Nephron (organoid): ENCODE data around the gene VPS8.

Experiments used
- H3K27ac Mint-ChIP-seq, 3 experiments: 2 replicates each; pipeline ENCODE4 v1.8.0; 2020; ENCODE audit warnings: mixed read lengths in 3 of 3, mild to moderate bottlenecking in 2 of 3, moderate library complexity in 1 of 3
- H3K27me3 Mint-ChIP-seq: 2 replicates; pipeline ENCODE4 v1.8.0; 2021; ENCODE audit warnings: low read depth, mild to moderate bottlenecking, moderate library complexity, mixed read lengths
- H3K36me3 Mint-ChIP-seq: 2 replicates; pipeline ENCODE4 v1.8.0; 2020; ENCODE audit warnings: low read depth, mixed read lengths
- H3K4me1 Mint-ChIP-seq: 2 replicates; pipeline ENCODE4 v1.8.0; 2020; ENCODE audit warnings: mixed read lengths
- H3K4me3 Mint-ChIP-seq, 3 experiments: 2 replicates each; pipeline ENCODE4 v1.8.0; 2020; ENCODE audit warnings: mild to moderate bottlenecking in 3 of 3, mixed read lengths in 3 of 3, moderate library complexity in 2 of 3
- H3K9me3 Mint-ChIP-seq: 2 replicates; pipeline ENCODE4 v1.8.0; 2020; ENCODE audit warnings: mixed read lengths
- TF ChIP-seq, protein P1 (sequence below), 3 experiments: fragments of 200-600 bp; sonication (generic); IDR thresholded peaks; one replicate each; pipeline ENCODE4 v1.5.0; 2021; ENCODE audit warnings: antibody characterized with exemption in 3 of 3; ENCODE audit not compliant: unreplicated experiment in 3 of 3

The VPS8 gene

DNA sequence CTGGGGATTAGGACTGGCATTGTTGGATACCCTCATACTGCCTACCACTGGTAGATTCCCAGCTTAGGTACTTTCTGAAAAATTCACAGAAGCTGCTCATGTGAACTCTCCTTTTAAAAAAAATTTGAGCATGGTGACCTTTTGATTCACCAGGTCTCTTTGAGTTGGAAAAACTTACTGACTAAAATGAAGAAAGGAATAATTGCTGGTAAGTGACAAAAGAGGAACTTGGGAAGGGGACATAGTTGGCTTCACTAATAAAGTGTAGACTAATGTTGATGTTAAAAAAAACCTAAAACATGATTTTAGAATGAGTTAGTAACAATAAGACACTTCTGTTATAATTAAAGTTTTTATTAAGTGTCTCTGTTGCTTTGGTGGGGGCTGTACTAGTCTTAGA lies 8.6 kb downstream of the VPS8 start:
- TF ChIP-seq, protein P1, sequence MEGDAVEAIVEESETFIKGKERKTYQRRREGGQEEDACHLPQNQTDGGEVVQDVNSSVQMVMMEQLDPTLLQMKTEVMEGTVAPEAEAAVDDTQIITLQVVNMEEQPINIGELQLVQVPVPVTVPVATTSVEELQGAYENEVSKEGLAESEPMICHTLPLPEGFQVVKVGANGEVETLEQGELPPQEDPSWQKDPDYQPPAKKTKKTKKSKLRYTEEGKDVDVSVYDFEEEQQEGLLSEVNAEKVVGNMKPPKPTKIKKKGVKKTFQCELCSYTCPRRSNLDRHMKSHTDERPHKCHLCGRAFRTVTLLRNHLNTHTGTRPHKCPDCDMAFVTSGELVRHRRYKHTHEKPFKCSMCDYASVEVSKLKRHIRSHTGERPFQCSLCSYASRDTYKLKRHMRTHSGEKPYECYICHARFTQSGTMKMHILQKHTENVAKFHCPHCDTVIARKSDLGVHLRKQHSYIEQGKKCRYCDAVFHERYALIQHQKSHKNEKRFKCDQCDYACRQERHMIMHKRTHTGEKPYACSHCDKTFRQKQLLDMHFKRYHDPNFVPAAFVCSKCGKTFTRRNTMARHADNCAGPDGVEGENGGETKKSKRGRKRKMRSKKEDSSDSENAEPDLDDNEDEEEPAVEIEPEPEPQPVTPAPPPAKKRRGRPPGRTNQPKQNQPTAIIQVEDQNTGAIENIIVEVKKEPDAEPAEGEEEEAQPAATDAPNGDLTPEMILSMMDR (IDR thresholded peaks at IDR 0.05; ENCODE audit: unreplicated experiment in 3 of 3): no peak
- peaks cover 5% of the 10 kb centered on the region for H3K4me1 Mint-ChIP-seq
- H3K27me3 Mint-ChIP-seq: no peaks in the 10 kb centered on the region
- peaks cover 16% of the 10 kb centered on the region for H3K36me3 Mint-ChIP-seq
- no peak overlapping the region for H3K4me3 Mint-ChIP-seq
- no peaks in the 10 kb centered on the region for H3K9me3 Mint-ChIP-seq
- H3K27ac Mint-ChIP-seq: no peak overlapping the region

DNA sequence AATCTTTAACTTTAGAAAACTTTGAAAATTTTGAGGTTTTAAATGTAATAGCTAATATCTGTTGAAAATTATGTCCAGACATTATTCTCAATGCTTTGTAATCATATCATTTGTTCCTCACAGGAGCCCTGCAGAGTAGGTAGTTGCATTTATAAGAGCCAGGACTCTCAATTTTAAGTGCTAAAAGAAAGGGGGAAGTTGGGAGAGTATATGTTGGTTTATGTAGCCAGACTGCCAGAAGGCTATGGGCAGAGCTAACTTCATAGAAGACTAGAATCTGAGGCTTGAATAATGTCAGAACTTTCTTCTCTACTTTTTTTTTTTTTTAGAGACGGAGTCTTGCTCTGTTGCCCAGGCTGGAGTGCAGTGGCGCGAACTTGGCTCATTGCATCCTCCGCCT lies 9.1 kb downstream of the VPS8 start:
- Mint-ChIP-seq H3K4me3 (no peak overlapping the region), H3K27me3 (no peaks in the 10 kb centered on the region), H3K4me1 (peaks cover 5% of the 10 kb centered on the region), H3K27ac (no peak overlapping the region), H3K9me3 (no peaks in the 10 kb centered on the region), H3K36me3 (peaks cover 19% of the 10 kb centered on the region)
- TF ChIP-seq, protein P1 (IDR thresholded peaks at IDR 0.05; ENCODE audit: unreplicated experiment in 3 of 3): no peak

DNA sequence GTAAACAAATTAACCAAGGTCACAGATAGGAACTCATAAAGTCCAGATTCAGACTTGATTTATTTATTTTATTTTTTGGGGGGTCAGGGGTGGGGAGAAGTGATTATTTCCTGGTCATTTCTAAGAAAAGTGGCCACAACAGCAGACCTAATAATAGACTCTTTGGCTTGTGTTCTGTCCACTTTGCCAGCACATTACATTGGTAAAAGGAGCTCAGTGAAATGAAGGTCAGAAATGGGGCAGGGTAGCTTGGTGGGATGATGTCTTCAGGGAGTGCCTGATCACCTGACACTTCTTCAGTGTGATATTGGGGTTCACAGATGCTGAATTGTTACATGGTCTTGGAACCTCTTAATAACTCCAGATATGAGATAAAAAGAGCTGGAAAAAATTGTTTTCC lies 10.1 kb downstream of the VPS8 start:
- Mint-ChIP-seq H3K9me3 (no peaks in the 10 kb centered on the region), H3K4me1 (peaks cover 5% of the 10 kb centered on the region), H3K27ac (no peak overlapping the region), H3K36me3 (peaks cover 19% of the 10 kb centered on the region), H3K27me3 (no peaks in the 10 kb centered on the region), H3K4me3 (no peak overlapping the region)
- TF ChIP-seq, protein P1 (IDR thresholded peaks at IDR 0.05; ENCODE audit: unreplicated experiment in 3 of 3): no peak

DNA sequence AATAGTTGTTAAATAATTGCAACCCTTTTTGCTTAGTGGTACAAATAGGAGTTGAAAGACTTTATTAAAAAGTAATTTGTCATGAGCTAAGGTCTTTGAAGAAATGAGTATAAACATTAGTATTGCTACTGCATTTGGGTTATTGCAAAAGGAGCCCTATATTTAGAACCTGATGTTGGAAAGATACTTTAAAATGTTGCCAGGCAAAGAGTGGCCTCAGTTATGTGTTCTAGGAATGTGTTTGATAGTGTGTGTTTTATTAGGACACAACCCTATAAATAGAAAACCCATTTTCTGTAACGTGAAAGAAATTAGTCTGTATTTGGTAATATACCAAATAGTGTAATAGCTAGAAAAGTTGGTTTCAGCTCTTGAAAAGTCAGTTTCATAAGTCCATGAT lies 10.7 kb downstream of the VPS8 start:
- Mint-ChIP-seq H3K9me3 (no peaks in the 10 kb centered on the region), H3K4me3 (no peak overlapping the region), H3K4me1 (peaks cover 5% of the 10 kb centered on the region), H3K36me3 (peaks cover 17% of the 10 kb centered on the region), H3K27me3 (no peaks in the 10 kb centered on the region), H3K27ac (no peak overlapping the region)
- TF ChIP-seq, protein P1 (IDR thresholded peaks at IDR 0.05; ENCODE audit: unreplicated experiment in 3 of 3): no peak

DNA sequence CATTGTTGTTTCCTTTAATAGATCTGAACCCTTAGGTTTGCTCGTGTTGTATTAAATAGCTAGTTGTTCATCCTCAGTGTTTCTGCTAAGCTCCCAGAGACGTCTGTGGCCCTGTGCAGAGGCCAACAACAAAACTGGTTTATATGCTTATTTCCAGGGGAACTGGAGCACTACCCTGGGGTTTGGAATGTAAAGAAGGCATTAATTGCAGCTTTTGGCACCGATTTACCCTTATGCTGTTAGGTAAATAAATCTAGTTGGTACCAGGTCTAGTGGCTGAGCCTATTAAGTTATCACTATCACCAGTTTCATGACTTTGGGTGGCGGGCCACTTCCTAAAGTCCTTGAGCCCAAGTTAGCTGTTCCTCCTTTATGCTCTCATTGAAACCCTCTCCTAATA lies 12.0 kb downstream of the VPS8 start:
- Mint-ChIP-seq H3K27me3 (no peaks in the 10 kb centered on the region), H3K36me3 (peaks cover 17% of the 10 kb centered on the region), H3K4me1 (peaks cover 5% of the 10 kb centered on the region), H3K9me3 (no peaks in the 10 kb centered on the region), H3K4me3 (no peak overlapping the region), H3K27ac (no peak overlapping the region)
- TF ChIP-seq, protein P1 (IDR thresholded peaks at IDR 0.05; ENCODE audit: unreplicated experiment in 3 of 3): no peak

DNA sequence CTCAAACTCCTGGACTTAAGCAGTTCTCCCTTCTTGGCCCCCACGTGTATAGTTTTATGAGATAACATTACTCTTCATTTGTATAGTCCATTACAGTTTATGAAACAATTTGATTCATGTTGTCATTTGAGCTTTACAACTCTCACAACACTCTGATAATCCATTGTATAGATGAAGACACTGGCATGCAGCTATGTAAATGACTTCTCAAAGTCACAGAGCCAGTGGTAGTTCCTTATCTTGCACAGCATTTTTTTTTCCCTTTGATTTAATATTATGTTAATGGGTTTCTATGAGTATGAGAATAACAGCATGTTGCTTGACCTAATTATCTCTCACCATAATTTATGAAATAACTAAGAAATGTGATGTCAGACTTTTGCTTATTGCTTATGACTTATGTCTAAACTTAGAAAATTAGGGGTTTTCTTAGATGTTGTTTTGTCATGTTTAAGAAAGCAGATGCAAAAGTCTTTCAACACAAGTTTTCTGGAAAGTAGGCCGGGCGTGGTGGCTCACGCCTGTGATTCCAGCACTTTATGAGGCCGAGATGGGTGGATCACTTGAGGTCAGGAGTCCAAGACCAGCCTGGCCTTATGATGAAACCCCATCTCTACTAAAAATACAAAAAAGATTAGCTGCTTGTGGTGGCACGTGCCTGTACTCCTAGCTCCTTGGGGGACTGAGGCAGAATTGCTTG lies 13.3 kb downstream of the VPS8 start:
- Mint-ChIP-seq H3K27me3 (no peaks in the 10 kb centered on the region), H3K9me3 (no peaks in the 10 kb centered on the region), H3K36me3 (peaks cover 17% of the 10 kb centered on the region), H3K4me1 (peaks cover 2% of the 10 kb centered on the region), H3K4me3 (no peak overlapping the region), H3K27ac (no peak overlapping the region)
- TF ChIP-seq, protein P1 (IDR thresholded peaks at IDR 0.05; ENCODE audit: unreplicated experiment in 3 of 3): no peak
